GM21619 (cell line): Measurements from ENCODE around the gene NFIB.

ENCODE experiments used
- ATAC-seq: cut with Tn5 transposase; IDR thresholded peaks from one replicate; pipeline ENCODE4 v1.9.1; 2021; ENCODE audit not compliant: unreplicated experiment

The NFIB gene

DNA sequence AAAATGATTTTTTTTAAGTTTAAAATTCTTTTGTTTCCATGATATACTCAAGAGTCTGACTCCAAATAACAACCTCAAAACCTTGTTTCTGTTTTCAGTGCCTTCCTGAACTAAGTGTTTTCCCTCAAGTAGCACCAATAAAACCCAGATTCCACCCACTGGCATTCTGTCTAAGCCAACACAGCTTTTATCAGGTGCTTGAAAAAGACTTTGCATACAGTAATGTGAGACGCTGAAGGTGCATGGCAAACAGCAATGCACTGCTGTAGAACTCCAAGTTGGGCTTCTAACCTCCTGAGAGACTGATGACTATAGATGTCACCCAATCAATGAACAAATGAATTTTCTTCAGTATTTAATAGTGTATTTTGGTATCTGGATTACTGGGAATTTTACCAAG, 95.7 kb downstream of the NFIB start:
- no peak for ATAC-seq

DNA sequence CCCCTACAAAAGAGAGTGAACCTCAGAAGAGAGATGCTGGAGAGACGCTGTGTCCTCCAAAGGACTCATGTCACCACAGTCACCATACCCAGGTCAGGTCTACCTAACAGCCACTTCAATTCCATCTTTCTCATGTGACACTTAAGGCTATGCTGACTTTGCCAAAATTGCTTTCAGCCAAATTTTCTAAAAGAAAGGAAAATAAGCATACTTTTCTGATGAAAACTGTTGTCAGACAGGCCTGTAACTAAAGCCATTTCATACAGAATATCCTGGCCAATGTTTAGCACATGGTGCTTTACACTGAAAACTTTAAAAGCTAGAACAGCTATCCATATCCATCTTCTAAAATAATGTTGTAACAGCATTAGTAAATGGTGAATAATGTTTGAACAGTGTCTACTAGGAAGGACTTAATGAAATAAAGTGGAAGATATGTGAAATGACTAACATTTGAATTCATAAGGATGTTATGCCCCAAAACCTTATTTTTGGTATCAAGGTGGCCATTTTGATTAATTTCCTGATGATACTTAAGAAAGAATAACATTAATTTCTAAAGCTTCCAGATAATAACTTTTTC, 97.2 kb downstream of the NFIB start:
- ATAC-seq = no peak

DNA sequence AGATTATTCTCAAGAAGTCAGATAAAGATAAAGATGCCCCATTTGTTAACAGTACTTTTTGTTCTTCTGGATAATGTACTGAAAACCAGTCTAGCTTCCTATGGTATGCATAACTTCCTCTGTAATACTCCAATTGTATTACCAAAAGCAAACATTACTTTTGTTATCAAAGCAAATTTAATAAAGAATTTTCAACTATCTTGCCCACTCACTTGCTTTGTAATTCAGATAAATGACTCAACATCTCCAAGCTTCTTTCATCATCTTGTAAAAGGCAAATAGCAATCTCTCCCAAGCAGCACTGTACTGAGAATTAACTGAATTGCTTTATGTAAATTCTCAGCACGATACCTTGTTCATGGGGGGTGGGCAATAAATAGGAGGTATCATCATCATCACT, 98.3 kb downstream of the NFIB start:
- no peak for ATAC-seq

DNA sequence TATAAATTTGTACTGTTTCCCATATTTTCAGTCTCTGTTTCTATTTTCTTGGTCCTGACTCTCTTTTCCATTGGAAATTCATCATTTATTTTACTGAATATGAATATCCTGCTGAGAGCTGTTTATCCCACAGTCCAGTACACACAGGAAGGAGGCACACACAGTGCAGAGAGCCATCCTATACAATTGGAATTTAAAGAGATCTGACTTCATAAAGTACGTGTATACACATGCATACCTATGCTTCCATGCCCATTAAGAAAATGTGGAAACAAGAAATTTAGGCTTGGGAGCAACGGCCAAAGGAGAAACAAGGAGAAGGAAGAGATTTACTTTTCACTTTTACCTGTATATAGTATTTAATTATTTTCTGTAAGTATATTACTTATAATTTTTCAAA, 99.2 kb downstream of the NFIB start:
- no peak for ATAC-seq

DNA sequence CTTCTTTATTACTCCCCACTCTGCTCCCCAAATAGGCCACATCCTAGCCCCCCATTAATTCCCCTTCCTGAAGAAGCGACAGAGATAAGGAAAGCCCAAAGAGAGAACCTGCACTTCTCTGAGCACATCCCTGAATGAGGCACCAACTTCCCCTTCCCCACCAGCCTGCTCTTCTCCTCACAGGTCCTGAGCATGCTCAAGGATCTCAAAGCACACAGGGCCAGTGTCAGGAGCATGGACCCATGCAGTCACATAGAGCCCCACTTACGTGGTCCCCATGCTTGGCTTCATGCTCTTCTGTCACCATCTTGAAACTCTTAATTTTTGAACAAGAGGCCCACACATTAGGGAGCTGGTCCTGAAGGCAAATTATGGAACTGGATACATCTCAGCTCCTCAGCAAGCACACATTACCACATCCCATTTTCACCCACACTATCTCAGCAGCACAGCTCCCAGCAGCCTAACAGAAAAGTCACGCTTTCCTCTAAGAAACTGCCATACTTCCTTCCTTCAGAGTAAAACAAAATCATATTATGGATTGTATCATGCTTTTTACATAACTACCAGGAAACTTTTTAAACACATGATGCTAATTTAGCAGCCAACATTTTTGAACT, 99.8 kb downstream of the NFIB start:
- ATAC-seq = no peak

DNA sequence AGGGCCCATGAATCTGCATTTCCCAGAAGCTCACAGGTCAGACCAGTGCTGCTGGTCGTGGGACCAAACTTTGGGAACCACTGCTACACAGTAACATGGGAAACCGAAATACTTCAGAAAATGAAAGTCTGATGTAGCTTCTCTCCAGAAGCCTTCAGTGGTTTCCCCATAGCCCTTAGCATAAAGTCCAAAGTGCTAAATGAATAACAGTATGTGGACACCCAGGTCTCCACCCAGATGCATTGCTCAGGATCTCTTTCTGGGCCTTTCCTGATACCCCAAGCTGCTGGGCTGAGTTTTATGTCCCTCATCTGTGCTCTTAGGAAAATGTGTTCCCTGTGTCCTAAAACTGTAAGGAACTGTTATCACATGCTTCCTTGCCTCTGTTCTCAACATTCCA, 100.4 kb downstream of the NFIB start:
- ATAC-seq = no peak

DNA sequence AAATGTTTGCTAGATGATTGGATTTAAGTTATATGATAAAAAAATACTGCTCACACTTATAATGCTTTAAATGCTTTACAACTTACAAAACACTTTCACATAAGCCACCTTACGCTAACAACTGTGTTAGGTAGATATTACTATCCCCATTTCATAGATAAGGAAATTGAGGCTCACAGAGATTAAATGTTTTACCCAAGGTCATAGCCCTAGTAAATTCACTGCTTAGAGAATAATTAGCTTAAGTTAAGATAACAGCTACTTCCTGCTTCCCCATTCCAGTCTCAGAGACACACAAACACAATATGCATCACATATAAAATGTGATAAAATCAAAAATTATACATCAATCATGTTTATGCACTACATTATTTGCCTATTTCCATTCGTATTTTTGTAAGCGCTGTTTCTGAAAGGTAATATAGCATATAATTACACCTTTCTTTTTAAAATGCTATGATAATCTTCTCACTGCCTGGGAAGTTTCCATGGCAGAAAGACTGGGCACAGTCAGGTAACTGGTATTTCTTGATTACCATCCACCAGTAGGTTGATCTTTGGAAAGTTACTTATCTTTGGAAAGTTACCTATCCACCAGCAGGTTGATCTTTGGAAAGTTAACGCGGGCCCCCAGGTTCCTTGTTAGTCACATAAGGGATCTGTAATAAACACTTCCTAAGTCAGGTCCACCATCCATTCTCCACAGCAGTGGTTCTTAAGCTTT, 101.1 kb downstream of the NFIB start:
- ATAC-seq = no peak

DNA sequence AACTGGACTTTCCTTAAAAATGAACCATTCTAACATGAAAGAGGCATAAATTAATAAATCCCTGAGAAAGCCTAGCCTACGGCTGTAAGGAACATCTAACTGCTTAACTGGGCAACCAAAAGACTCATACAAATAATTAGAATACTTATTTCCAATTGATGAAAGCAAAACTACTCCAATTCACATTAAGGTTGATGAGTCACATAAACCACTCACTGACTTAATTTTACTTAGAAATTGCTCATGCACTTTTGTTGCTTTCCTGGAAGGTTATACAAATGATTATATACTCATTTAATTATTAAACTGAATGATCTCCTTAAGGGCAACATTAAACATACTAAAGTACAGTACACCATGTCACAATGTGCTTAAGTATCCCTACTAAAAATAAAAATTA, 101.9 kb downstream of the NFIB start:
- no peak for ATAC-seq

DNA sequence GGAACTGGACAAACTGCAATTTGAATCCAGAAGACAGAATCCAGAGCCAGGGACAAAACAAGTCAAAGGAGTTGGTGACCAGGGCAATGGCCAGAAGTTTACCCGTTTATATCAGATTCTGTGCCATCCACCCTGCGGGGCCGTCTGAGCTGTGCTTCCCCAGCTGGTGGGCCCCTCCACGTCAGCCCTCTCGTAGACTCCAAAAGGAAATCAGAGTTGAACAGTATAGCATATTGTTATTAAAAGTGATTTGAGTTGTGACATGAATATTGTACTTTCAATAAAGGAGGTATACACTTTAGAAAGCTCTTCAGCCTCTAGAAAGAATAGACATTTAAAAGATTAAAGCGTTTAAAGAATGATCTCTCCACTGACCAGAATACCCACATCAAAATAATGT, 102.4 kb downstream of the NFIB start:
- ATAC-seq = no peak

DNA sequence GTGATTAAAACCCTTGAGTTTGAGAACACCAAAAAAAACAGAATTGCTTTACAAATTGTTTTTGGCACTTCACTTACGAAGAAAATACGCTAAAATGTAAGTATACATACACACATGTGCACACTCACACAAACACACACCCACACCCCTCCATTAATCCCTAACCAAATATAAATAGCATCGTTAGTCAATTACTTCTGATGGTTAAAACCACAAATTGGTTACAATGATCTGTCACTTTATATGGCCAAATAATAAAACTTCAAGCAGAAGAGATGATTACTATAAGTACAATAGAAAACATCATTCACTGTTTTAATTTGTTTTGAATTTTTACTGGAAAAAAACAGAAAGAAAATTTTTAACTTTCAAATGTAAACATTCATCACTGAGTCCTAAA, 103.5 kb downstream of the NFIB start:
- no peak for ATAC-seq

DNA sequence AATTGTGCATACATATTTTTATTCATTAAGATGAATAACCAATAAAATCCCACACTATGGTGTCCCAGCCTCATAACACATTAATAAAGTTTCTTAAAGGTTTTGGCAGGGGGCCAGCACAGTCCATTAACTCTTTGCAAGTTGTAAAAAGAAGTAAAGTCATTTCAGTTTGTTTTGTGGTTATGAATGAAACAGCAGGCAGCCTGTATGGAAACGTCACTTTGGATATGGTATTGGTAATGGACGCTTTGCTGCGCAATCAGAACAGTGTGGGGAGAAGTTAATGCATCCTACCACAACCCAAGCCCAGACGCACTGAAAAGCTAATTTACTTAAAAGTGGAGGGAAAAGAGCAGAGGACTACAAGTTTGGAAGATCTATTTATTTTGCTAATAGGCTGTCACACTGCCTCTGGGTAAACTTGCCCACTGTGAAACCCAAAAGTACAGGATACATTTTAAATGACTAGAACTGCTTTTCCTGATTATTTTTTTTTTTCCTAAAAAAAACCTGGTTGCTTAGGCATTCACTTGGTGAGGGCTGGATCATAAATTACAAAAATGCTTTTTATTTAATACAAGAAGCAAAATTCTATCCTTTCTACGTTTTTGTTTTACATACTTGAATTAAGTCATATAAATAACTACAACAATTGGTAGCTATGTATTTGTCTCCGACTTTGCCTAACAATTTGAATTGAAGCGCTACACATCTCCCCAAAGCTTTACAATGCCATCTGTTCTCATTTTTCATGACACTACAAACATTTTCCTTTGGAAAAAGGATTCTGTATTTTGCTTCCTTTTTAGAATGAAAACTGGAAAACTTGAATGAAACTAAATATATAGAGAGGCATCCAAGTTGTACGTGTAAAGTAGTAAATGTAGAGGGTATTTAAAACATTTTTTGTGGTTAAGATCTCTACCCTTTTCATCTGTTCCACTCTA, 104.3 kb downstream of the NFIB start:
- ATAC-seq = no peak

DNA sequence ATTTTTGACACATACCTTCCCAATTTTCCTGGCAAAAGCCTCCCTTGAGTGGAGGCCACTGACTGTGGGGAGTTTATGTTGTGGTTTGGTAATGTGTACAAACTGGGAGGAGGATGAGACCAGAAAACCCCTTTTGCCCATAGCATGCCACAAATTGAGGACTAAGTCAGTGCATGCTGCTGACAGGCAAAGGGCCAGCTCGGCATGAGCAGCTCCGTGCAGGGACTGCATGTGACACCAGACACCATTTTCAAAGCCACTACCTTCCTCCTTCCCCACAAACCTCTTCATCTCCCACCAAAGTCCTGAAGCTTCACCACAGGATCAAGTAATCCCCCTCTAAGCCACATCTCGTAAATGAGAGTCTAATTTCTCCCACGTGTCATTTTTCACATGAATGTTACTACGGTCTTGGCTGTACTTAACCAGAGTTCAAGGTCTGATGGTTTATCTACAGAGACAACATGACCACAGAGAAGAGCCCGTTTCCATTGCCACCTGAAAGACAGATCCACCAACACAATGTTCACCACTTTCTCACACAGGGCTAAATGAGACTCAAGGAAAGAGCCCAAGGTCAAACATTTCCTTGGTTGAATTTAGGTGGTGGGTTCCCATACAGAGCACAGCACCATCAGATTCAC, 106.5 kb downstream of the NFIB start:
- no peak for ATAC-seq

DNA sequence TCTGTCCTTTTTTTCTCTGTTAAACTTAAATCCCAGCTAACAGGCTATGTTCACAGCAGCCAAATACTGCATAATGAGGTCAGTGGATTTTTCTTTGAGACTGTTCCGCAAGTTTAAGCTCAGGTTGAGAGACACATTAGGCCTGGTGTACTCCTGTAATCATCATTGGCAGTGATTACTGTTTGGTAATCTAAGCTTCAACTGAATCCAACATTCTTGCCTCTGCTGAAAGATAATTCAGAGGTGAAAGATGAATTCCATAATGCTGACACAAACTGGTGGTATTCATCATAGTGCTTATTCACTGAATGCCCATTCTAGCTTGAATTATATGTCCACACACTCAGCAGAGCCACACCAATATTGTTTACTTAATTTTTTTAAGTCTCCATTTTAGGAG, 108.5 kb downstream of the NFIB start:
- no peak for ATAC-seq

DNA sequence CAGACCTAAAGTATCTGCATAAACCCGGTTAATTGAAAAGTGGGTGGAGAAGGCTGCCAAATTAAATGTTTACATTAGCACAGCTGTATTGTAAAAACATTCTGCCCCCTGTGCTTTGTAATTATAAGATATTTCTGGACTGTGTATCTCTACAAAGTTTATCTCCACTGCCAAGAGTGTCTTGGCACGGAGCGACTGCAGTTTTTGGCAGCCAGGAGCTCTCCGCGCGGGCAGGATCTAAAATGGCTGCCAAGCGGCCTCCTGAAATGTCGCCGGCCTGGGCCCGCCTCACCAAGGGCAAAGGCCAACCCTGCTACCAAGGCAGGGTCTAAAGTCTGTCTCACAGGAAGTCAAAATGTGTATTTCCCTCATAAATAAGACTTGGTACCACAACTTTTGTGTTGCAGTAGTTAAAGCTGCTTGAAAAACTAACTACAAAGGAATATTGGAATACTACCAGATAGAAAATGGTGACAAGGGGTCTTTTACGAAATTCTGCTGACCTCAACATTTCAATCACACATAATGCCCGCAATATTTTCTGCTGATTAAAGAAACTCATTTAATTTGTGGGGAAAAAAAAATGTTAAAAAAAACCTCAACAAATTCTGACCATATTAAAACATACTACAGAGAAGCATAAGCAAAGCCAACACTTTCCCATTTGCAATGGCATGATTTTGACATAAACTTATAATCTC, 110.4 kb downstream of the NFIB start:
- no peak for ATAC-seq

DNA sequence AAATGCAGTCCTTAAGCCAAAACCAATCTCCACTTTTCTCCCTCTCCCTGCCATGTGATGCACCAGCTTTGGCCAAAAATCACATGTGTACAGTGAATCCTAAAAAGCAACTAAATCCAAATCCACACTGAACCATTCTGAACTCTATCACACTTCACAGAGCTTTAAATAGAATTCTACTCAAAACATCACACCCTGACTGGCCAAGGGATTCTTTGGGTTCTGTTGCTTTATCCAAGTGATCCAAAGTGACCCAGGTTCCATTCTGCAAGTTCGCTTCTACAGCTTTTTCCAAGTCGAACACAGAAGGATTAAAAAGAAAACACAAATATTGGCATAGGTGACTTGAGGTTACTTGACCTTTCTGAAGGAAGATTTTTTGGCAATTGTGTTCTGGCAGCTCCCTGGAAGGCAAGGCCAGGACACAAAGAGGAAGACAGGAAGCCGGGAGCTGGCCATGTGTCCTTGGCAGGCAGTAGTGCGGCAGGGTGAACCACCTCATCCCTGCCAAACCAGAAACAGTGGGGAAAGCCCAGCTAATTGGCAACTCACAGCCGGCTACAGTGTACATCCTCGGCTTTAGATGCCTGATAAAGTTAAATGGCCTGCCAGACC, 115.0 kb downstream of the NFIB start:
- ATAC-seq = no peak

DNA sequence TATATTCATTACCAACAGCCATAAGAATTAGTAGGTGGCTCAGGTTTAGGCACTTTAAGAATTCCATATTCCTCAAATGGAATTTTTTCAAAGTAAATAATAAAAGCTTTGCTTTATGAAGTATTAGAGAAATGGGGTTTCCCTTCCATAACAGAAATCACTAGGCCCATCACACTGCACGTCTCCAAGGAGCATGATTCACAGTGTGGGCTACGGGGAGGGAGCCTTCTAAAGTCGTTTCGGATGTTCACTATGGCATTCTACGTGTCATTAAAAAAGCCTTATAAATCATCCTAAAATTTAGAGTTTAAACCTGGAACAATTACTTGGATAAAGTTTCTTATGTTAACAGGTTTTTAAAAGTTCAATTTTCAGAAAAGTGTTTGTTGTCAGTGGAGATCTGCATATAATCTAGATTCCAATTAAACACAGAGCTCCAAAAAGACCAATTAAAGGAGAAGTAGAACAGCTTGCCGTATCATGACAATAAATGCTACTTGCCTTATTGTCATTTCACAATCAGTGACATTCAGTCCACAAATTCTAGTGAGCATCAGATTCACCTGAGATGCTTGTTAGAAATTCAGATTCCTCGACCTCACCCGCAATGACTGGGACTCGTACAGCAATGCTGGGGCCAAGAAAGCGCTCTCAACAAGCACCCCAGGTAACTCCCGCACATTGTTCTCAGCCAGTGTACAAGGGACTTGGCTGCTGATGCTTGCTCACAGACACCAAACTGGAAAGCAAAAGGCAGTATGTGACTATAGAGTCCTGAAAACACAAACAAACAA, 115.7 kb downstream of the NFIB start:
- ATAC-seq = no peak

DNA sequence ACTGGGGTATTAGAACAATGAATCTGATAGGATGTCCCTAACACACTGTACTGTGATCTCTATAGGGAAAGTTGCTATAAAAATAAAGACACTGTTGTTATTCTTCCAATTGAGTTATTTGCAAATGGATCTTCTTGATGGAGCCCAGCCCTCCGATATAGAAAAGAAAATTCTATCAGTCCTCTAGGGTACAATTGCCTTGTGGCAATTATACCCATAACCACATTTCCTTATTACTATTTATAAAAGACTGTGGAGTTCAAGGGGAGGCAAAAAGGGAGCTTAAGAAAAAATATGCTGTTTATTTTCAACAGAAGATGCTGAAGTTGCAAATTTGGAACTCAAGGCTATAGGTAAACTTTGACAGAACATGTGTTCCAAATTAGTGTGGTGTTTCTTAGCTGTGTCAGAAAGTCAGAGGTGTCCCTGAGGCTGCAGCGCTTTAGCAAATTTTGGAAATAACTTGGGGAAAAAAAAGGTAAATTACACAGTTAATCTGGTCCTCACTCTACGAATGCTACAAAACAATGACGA, 116.5 kb downstream of the NFIB start:
- no peak for ATAC-seq

DNA sequence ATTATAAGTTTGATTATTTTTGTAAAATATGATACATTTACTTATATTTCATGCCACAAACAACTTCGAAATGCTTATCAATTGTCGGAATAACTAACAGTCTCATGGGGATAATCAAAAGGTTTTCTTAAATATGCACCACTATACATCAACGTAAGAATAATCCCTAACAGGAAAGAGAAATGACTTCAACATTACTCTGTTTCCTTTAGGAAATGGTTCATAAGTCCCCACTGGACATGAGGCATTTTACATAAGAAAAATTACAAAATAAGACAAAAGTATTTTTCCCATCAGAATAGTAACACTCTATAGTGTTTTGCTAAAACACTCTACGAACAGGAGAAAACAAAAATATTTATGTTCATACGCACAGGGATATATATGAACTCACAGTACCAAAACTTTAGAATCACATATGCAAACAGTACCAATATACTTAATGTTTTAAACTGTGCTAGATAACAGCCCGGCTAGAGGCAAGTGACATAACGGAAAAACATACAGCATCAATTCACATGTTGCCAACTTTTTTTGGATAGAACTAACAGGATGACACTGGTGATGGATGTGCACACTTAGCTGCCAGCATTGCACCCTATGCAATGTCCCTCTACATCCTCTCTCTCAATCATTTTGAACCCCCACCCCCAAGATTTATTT, 120.5 kb downstream of the NFIB start:
- no peak for ATAC-seq
